ENCODE measurements around the gene ZBTB46.
A peak's percentile ranks its signal among the peaks of the same experiment; 100 is the strongest.
"Not testable (repeated sequence)": the region's sequence is repeated elsewhere in the genome, so short reads cannot be mapped to it uniquely, and the experiment has no call there.

The ZBTB46 gene

DNA sequence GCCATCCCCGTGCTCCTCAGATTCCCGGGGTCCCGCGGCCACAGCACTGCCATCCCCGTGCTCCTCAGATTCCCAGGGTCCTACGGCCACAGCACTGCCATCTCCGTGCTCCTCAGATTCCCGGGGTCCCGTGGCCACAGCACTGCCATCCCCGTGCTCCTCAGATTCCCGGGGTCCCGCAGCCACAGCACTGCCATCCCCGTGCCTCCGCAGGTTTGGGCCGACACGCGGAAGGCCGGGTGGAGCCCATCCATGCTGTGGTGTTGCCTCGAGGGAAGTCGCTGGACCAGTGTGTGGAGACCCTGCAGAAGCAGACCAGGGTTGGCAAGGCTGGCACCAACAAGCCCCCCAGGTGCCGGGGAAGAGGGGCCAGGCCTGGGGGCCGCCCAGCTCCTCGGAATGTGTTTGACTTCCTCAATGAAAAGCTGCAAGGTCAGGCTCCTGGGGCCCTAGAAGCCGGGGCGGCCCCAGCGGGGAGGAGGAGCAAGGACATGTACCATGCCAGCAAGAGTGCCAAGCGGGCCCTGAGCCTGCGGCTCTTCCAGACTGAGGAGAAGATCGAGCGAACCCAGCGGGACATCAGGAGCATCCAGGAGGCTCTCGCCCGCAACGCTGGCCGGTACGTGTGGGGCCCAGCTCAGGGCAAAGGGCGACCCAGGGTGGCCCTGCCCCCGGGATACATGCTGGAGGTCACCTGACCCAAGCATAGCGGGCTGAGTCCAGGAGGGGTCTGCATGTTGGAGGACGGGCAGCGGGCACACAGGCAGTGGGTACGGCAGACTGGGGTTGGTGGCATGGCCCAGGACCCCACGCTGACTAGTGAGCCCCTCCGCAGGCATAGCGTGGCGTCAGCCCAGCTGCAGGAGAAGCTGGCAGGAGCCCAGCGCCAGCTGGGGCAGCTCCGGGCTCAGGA is 95.9 kb downstream of the ZBTB46 start:
- no peak for DNase-seq (ENCODE audit: low read depth)

DNA sequence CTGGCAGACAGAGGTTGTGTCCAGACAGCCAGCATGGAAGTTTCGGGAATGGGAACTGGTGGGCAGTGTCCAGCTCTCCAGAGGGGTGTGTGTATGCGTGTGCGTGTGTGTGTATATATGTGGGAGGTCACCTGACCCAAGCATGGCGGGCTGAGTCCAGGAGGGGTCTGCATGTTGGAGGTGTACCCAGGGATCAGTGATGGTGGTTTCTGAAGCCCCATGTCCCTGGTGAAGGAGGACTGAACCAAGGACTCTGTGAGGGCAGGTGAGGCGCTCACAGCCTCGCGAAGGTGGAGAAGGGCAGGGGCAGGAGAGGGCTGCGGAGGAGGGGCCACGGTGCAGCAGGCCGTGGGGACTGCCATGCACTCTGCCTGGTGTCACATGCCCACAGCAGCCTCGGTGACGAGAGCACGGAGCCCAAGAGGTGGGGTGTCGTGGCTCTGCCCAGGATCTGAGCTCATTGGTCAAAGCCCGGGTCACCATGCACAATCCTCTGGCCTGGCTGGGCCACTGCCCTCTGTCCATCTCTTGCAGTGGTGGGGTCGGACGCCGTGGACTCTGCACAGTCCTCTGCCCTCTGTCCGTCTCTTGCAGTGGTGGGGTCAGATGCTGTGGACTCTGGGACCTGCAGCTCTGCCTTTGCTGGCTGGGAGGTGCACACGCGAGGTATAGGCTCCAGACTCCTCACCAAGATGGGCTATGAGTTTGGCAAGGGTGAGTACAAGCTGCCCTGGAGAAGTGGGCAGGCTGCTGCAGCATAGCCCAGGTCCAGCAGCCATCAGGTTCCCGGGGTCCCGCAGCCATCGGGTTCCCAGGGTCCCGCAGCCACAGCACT is 96.7 kb downstream of the ZBTB46 start:
- DNase-seq (ENCODE audit: low read depth), result no peak

DNA sequence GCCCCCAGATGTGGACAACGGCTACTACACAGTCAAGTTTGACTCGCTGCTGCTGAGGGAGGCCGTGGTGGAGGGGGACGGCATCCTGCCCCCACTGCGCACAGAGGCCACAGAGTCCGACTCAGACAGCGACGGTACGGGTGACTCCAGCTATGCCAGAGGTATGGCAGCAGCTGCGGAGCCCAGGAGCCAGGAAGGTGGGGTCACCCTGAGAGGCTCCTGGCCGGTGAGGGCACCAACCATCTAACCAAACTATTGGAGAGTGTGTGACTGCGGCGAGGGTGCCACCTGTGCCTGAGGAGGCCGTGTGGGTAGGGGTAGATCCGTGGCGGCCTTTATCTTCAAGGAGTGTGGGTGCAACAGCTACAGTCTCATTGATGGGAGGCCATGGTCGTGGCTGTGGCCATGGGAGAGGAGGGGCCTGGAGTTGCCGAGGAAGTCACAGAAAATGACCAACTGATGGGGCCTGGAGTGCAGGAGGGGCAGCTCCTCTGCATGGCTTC is 97.4 kb downstream of the ZBTB46 start:
- no peak for DNase-seq (ENCODE audit: low read depth)

DNA sequence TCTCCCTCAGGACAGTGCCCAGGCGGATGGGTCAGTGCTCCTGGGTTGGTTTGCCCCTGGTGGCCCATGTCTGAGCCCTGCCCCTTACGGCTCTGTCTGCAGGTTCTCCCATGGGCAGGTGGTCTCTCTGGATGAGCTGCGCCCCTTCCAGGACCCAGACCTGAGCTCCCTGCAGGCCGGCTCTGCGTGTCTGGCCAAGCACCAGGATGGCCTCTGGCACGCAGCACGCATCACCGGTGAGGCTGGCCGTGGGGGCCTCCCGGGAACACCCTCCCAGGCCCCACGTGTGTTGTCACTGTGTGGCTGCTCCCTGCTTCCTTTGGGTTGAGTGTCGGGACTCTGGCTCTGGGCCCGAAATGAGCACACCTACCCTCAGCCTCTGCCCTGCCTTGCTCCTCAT is 97.9 kb downstream of the ZBTB46 start:
- no peak for DNase-seq (ENCODE audit: low read depth)

DNA sequence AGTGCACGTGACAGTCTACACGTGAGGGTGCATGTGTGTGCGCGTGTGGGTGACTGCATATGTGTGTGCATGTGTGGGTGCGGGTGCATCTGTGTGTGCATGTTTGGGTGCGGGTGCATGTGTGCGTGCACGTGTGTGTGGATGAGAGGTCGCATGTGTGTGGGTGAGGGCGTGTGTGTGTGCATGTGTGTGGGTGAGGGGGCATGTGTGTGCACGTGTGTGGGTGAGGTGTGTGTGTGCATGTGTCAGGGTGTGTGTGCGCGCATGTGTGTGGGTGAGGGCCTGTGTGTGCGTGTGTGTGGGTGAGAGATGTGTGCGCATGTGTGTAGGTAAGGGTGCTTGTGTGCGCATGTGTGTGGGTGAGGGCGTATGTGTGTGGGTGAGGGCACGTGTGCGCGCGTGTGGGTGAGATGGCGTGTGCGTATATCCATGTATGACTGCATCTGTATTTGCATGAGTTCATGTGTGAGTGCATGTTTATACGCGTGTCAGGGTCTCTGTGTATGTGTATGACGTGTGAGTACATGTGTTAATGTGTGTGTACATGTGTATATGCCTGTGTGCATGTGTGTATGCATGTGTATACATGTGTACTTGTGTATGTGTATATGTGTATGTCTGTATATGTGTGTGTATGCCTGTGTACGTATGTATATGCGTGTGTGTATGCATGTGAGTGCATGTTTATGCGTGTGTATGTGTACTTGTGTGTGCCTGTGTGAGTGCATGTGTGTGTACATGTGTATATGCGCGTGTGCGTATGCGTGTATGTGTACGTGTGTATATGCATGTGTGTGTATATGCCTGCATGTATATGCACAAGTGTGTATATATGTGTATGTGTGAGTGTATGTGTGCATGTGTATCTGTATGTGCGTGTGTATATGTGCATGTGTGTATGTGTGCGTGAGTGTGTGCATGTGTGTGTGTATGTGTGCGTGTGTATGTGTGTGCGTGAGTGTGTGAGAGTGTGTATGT is 98.7 kb downstream of the ZBTB46 start:
- no peak for DNase-seq (ENCODE audit: low read depth)

DNA sequence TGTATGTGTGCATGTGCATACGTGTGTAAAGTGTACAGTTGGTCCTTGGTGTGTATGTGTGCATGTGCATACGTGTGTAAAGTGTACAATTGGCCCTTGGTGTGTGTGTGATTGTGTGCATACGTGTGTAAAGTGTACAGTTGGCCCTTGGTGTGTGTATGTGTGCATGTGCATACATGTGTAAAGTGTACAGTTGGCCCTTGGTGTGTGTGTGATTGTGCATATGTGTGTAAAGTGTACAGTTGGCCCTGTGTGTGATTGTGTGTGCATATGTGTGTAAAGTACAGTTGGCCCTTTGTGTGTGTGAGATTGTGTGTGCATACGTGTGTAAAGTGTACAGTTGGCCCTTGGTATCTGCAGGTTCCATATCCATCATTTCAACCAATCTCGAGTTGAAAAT is 99.7 kb downstream of the ZBTB46 start:
- no peak for DNase-seq (ENCODE audit: low read depth)

DNA sequence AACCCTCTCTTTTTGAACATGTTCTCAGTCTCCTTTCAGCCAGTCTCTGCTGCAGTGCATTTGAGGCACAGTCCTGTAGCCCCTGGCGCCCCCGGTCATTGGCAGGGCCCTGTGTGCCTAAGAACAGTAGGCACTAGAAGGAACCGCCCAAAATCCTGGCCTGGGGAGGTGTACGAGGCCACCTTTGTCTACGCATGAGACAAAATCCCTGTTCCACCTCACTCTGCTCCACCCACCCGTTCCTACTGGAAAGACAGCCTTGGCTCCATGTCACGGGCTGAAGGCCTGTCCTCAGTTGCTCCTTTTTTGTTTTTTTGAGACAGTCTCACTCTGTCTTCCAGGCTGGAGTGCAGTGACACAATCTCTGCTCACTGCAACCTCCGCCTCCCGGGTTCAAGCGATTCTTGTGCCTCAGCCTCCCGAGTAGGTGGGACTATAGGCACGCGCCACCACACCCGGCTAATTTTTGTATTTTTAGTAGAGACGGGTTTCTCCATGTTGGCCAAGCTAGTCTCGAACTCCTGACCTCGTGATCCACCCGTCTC is 100.8 kb downstream of the ZBTB46 start:
- not testable (repeated sequence) for DNase-seq (ENCODE audit: low read depth)

DNA sequence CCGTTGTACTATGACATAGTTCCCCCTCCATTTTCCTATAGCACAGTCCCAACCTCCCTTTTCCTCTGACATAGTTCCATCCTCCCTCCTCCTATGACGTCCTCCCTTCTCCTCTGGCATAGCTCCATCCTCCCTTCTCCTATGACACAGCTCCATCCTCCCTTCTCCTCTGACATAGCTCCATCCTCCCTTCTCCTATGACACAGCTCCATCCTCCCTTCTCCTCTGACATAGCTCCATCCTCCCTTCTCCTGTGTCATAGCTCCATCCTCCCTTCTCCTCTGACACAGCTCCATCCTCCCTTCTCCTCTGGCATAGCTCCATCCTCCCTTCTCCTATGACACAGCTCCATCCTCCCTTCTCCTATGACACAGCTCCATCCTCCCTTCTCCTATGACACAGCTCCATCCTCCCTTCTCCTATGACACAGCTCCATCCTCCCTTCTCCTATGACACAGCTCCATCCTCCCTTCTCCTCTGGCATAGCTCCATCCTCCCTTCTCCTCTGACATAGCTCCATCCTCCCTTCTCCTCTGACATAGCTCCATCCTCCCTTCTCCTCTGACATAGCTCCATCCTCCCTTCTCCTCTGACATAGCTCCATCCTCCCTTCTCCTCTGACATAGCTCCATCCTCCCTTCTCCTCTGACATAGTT is 108.0 kb downstream of the ZBTB46 start:
- DNase-seq (ENCODE audit: low read depth), result not testable (repeated sequence)

DNA sequence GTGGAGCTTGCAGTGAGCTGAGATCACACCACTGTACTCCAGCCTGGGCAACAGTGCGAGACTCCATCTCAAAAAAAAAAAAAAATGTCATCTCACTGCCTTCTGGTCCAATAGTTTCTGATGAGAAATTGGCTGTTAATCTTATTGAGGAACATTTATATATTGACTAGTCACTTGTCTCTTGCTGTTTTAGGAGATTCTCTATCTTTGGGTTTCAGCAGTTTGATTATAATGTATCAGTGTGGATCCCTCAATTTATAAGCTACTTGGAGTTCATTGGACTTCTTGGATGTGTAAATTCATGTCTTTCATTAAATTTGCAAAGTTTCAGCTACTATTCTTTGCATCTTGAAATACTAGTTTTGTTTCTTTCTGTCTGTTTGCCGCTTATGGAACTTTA is 112.1 kb downstream of the ZBTB46 start:
- no peak for DNase-seq (ENCODE audit: low read depth)

DNA sequence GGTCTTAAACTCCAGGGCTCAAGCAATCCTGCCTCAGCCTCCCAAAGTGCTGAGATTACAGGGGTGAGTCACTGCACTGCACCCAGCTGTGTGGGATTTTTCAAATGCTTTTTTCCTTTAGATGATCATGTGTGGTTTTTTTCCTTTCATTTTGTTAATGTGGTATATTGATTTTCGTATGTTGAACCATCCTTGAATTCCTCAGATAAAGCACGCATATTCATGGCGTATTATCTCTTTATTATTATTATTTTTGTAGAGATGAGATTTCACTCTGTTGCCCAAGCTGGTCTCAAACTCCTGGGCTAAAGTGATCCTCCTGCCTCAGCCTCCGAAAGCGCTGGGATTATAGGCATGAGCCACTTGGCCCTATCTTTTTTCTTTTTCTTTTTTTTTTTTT is 116.2 kb downstream of the ZBTB46 start:
- DNase-seq (ENCODE audit: low read depth), result no peak

DNA sequence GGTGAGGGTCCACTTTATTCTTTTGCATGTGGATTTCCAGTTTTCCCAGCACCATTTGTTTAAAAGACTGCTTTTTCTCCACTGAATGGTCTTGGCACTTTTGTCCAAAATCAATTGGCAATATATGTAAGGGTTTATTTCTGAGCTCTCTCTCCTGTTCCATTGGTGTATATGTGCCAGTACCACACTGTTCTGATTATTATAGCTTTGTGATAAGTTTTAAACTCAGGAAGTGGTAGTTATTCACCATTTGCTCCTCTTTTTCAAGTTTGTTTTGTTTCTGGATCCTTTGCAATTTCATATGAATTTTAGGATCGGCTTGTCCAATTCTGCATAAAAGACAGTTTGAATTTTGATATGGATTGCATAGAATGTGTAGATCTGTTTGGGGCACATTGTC is 118.9 kb downstream of the ZBTB46 start:
- no peak for DNase-seq (ENCODE audit: low read depth)

DNA sequence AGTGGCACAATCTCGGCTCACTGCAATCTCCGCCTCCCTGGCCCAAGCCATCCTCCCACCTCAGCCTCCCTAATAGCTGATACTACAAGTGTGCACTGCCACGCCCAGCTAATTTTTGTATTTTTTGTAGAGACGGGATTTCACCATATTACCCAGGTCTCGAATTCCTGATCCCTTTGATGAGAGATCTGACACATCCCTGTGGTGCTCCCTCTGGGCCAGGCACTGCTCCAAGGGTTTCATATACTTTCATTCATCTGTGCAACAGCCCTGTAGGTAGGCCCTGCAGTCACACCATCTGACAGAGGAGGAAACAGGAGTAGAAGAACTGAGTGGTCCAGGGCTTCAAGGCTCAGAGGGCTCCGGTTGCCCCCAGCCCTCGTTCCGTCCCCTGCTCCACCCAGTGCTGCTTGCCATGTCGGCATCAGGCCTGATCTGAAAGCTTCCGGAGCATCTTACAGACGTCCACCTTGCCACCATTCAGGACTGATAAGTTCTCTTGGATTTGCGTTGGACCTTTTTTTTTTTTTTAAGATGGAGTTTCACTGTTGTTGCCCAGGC is 119.9 kb downstream of the ZBTB46 start:
- DNase-seq (ENCODE audit: low read depth), result no peak

DNA sequence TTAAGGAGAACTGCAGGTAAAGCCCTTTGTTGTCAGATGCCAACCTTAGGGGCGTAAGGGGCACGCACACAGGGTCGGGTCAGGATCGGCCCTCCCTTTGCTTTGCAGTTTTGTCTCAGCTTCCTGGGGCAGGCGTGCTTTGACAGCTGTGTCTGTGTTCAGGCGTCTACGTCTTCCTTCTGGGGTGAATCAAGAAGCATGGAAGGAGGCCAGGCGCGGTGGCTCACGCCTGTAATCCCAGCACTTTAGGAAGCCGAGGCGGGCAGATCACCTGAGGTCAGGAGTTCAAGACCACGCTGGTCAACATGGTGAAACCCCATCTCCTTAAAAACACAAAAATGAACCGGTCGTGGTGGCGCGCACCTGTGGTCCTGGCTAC is 121.9 kb downstream of the ZBTB46 start:
- no peak for DNase-seq (ENCODE audit: low read depth)

DNA sequence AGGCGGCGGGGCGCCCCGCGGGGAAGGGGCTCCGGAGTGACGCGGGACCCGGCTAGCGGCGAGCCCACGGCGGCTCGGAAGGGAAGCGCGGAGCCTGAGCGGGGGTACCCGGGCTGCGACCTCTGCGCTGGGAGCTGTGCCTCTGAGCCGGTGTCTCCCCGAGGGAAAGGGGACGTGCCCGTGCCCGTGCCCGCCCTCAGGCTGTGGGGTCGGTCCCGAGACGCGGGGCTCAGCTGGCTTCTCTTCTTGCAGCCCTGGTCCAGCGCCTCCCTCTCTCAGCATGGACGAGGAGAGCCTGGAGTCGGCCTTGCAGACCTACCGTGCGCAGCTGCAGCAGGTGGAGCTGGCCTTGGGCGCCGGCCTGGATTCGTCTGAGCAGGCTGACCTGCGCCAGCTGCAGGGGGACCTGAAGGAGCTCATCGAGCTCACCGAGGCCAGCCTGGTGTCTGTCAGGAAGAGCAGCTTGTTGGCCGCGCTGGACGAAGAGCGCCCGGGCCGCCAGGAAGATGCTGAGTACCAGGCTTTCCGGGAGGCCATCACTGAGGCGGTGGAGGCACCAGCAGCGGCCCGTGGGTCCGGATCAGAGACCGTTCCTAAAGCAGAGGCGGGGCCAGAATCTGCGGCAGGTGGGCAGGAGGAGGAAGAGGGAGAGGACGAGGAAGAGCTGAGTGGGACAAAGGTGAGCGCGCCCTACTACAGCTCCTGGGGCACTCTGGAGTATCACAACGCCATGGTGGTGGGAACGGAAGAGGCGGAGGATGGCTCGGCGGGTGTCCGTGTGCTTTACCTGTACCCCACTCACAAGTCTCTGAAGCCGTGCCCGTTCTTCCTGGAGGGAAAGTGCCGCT is 122.5 kb downstream of the ZBTB46 start:
- no peak for DNase-seq (ENCODE audit: low read depth)

DNA sequence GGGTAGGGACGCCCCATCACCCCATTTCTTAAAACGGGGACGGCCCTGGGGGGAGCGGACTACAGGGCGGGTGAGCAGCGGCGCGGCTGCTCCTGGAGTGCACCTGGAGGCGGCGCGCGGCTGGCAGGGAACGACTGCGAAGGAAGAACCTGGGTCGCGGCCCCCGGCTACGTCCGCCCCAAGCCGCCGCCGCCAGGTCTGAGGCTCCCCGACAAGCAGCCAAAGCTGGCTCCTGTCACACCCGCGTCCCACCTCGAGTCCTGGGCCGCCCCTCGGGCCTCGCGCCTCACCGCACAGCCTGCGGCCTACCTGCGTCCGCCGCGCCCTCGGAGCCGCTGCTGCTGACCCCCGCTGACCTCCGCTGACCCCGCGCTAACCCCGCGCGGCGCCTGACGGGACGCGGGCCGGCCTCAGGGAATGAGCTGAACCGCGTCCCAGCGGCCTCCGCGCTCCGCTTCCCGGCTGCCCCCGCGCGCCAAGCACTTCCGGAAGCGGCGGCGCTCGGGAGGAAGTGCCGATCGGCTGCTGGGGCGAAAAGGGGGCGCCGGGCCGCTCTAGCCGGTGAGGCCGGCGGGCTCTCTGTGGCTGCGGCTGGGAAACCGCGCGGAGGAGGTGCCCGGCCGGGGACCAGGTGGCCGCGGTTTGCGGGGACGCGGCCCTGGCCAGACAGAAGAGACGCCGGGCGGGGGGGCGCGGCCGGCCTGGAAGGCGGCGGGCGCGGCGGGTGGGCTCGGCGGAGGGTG is 123.3 kb downstream of the ZBTB46 start, which contains the start of the genes ARFRP1 and ZGPAT:
ARFRP1 (minus strand) TSS at position 419 of the 743 bp plus-strand sequence. CDS start 885 bp downstream, outside the sequence.
ZGPAT (plus strand) TSS at position 482 of the 743 bp plus-strand sequence. CDS start 542 bp downstream, outside the sequence.
- DNase-seq (ENCODE audit: low read depth), result peak; percentile 86

DNA sequence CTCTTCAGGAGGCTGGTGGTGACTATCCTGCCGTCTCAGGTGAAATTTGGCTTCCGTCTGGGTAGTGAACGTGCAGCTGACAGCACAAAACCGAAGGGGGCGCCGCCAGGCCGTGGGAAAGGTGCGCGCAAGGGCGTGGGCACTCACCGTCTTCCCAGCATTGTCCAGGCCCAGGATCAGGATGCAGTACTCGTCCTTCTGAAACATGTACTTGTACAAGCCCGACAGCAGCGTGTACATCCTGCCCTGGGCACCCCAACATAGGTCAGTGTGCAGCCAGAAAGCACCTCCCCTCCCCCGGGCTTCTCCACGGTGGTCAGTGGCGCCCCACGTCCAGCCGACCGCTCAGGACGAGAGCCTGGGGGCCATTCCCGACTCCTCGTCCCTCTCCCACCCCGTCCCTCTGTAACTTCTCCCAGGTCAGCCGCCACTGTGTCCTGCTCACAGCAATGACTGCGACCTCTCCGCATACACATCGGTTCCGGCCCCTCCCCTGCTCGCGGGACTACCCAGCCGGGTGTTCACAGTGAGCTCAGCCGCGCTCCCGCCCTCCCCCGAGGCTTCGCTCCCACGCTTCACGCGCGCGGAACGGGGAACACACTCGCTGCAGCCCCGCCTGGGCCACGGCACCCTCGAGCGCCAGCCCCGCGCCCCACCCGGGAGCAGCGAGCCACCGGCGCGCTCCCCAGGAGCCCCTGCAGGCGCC is 124.1 kb downstream of the ZBTB46 start:
- peak; percentile 47 for DNase-seq (ENCODE audit: low read depth)

DNA sequence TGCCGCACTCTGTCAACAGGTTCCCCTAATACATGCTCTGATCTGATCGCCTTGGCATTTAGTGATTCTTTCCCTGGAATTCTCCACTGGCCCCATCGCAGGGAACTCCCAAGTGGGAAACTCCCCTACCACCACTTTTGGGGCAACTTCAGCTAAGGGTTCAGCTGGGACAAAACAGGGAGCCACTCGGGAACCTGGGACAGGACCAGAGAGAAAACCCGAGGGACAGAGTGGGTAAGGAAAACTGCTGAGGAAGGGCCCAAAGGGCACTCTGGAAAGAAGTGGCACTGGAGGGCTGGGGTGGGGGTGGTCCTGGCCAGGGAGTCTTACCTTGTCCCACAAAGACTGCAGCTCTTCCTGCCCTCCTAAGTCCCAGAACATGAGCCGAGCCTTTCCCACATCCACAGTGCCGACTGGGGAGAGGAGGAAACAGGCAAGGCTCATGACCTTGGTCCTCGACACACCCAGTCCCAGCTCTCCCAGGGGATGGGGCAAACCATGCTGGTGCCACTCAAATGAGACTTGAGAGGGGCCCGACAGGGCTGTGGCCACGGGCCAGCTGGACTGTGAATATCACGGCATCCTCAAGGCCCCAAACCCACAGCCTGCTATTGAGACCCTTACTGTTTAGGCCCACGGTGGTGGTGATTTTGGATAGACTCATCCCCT is 124.9 kb downstream of the ZBTB46 start:
- no peak for DNase-seq (ENCODE audit: low read depth)

All from activated T-helper 1 cell treated with Interleukin-2 at 50 U/mL for 16 hours (primary cell).